GM20431 (cell line): ENCODE results near the gene STK16.
"Not testable (repeated sequence)": the region's sequence is repeated elsewhere in the genome, so short reads cannot be mapped to it uniquely, and the experiment has no call there.

Source experiments
- in situ Hi-C: fragments of 300-500 bp; cut with MseI, MboI; formaldehyde crosslinking; loops from one replicate; pipeline ENCODE4 v1.15.0; 2020; ENCODE audit warnings: low sequenced_read_pairs; ENCODE audit not compliant: unreplicated experiment

STK16 gene

DNA sequence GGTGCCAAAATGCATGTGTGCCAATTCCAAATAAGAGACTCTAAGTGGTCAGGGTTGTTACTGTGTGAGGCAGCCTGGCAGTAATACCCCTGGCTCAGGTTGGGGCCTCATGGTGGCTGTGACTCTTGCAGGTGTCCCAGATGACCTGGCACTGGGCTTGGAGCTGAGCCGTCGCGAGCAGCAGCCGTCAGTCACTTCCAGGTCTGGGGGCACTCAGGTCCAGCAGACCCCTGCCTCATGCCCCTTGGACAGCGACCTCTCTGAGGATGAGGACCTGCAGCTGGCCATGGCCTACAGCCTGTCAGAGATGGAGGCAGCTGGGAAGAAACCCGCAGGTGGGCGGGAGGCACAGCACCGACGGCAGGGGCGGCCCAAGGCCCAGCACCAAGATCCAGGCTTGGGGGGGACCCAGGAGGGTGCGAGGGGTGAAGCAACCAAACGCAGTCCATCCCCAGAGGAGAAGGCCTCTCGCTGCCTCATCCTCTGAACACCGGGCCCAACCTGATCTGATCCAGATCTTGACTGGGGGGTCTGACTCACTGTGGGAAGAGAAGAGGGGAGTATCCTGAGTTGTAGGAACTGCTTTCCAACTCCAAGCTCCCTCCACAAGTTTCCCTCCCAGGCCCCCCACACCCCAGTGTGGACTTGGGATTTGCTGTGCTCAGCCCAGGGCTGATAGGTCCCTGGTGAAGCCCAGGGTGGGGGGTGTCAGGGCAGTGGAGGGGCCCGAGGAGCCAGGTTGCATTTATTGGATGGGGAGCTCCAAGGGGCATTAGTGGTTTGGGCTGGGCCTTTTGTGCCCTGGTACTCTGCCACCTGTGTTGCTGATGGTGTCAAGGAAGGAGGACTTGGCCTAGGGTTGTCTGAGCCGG, 39.5 kb downstream of the STK16 start:
- in situ Hi-C loops: no loop called here

DNA sequence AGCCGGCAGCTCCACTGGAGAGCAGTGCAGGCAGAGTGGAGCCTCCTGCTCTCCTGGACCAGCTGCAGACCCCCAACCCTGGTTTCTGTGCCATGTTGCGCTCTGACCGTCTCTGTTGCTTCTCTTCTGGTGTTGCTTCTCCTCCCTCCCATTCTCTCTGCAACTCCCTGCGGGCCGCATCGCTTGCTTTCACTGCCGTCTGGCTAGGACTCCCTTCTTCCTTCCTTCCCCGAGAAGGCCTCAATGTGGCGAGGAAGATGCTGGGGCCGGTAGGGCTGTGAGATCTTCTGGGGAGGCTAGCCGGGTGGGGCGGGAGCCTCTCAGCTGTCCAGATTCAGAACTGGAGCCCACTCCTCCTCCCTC, 40.1 kb downstream of the STK16 start:
- in situ Hi-C loops: no loop called here

- in situ Hi-C loops: no loop called here
Observed at GRCh38 chr2:219285894-219286425, 40.7 kb downstream of the STK16 start.

DNA sequence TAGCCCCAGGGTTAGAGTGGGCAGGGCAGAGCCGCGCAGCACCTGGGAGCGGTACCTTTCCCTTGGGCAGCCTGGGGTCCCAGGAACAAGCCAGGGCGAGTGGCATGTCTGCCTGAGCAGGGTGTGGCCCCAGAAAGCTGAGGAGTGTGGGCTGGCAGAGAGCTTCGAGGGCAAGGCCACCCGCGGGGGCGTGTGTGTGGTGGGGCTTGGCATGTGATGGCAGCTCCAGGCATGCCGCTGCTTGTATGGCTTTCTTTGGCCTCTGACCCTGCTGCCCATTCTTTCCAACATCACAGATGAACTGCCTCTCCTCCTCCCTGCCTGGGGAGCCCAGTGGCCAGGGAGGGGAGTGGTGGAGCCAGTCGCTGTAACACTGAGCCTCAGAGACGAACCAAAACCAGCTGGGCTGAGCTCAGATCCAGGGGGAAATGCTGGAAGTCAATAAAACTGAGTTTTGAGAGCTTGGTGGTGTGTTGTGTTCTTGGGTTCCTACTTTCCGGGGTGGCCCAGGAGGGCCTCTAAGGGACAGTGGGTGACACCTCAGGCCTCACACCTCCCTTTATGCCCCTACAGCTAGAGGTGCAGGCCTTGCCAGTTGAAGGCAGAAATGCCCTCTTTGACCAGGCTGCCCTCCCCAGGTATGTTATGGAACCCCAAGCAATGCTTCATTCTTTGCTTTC, 41.3 kb downstream of the STK16 start:
- in situ Hi-C loops: no loop called here

- in situ Hi-C loops: not testable (repeated sequence)
Observed at GRCh38 chr2:219287116-219287440, 41.8 kb downstream of the STK16 start.

DNA sequence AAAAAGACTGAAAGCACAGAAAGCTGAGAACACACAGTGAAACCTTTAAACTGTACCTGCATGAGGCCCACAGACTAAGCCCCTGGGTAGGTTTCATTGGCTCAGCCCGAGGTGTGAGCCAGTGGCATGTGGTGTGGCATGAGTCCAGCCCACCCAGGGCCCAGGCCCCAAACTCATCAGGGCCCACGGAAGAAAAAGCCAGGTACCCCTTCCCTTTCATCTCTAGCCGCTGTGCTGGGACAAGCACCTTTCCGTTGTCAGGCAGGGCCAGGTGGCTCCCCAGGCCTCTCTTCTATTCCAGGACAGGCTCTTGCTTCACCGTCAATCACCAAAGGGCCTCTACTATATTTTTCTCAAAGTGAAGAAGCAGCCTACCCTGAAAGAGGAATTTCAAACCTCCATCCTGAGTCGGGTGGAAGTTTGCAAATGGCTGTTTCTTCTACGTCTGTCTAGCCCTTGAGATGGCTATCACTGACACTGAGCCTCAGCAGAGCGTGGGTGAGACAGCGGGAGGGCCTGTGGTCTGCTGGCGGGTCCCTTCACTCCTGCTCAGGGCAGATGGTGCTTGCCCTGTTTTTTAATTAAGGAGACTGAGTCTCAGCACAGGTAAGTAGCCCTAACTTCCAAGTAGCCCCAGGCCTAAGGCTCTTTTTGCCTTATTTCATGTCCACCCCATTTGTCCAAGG, 42.4 kb downstream of the STK16 start:
- in situ Hi-C loops: no loop called here

DNA sequence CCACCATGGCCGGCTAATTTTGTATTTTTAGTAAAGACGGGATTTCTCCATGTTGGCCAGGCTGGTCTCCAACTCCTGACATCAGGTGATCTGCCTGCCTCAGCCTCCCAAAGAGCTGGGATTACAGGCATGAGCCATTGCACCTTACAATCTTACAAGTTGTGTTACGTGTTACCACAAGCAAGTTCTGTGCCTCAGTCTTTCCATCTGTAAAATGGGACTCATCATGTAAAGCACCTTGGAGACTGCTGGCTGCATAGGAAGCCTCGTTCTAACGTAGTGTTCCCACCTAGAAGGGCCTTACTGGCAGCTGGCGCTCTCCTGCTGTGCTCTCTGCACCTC, 43.9 kb downstream of the STK16 start:
- in situ Hi-C loops: no loop called here

- in situ Hi-C loops: no loop called here
Observed at GRCh38 chr2:219289537-219290361, 44.5 kb downstream of the STK16 start.

DNA sequence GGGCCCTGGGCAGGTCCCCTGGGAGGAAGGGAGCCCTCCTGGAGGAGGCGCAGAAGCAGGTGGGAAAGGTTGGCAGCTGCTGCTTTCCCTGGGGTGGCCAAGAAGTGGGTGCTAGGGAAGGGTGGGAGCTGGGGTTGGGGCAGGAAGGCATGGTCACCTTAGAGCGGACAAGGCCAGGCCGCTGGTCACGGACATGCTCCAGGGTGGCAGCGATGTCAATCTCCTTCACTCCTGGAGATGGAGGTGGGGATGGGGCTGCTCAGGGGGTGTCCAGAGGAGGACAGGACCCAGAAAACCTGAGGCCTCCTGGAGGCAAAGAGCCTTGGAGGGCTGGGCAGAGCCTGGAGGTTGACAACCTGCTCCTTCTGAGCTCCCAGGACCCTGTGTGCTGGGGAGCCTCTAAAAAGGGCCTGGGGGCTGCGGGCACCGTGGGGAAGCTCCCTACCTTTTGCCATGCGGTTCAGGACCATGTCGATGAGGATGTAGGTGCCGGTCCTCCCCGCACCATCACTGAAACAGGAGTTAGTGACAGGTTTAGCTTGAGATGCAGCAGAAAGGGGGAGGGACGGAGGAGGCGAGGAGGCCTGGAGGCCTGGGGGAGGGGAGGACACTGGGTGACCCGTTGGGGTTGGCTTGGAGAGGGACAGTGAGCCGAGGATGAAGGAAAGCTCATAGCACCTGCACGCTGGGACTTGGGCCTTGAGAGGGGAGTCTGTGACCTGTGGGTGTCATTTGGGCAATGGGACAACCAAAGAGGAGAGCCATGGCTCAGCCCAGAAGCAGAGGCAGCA, 45.3 kb downstream of the STK16 start:
- in situ Hi-C loops: no loop called here

DNA sequence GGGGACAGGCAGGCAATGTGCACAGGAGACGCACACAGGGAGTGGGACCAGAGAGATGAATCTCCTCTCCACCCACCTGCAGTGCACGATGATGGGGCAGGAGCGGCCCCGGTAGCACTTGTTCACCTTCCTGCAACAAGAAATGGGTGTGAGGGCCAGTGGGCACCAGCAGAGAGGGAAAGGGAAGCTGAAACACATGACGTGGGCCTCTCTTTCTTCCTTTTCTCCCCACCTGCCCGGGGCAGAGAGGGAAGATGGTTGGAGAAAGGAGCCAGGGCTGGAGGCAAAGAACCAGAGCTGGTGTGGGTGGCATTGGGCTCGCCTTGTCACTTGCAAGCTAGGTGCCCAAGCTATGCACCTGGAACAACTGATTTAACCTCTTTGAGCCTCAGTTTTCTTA, 46.1 kb downstream of the STK16 start:
- in situ Hi-C loops: no loop called here

GRCh38 chr2:219291910-219292490, 46.7 kb downstream of the STK16 start:
- in situ Hi-C loops: no loop called here

DNA sequence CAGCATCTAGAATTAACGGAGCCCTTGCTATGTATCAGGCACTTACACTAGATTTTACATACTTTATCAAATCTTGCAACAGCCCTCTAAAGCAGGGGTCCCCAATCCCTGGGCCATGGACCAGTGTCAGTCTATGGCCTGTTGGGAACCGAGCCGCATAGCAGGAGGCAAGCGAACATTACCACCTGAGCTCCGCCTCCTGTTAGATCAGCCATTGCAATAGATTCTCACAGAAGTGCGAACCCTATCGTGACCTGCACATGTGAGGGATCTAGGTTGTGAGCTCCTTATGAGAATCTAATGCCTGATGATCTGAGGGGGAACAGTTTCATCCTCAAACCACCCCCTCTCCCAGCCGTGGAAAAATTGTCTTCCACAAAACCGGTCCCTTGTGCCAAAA, 47.3 kb downstream of the STK16 start:
- in situ Hi-C loops: no loop called here

DNA sequence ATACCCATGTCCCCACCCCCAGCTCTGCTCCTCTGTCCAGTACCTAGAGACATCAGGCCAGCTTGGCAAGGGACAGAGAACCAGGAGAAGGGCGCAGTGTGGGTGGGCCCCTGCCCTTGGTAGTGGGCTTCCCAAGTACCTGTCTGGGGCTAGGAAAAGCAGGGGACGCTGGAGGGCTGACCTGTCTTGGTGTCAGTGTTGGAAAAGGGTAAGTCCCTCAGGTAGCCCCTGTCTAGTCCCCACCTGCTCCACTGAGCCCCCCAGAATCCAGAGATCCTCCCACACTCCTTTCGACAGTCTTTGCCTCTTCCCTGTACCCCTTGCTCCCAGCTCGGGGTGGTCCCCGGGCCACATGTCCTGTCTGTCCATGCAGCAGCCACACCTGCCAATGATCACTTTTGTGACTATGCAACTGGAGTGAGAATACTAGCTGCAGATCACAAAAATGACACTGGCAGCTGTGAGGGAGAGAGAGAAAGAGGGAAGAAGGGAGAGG, 48.5 kb downstream of the STK16 start:
- in situ Hi-C loops: no loop called here

GRCh38 chr2:219294356-219295351, 49.4 kb downstream of the STK16 start:
- in situ Hi-C loops: no loop called here

DNA sequence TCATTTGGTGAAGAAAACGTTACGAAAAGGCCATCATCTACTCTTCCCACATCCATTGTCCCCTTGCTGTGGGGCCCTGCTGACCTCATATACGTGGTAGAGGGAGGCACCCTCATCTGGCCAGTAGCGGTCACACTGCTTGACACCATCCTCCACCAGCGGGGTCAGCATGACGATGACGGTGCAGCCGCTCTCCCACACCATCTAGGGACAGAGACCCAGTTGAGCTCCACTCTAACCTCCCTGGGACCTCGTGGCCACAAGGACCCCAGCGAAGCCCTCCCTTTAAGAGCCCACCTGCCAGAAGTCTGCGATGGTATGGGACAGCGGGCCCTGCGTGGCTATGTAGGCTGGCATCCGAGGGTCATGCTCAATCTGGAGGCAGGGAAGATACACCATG, 50.9 kb downstream of the STK16 start:
- in situ Hi-C loops: no loop called here

GRCh38 chr2:219296631-219297391, 51.5 kb downstream of the STK16 start:
- in situ Hi-C loops: no loop called here
